GM18520 (cell line): ENCODE measurements around the gene ABHD15.

ENCODE experiments used
- ATAC-seq: cut with Tn5 transposase; IDR thresholded peaks from one replicate; pipeline ENCODE4 v1.9.1; 2021; ENCODE audit not compliant: unreplicated experiment

Gene ABHD15

GRCh38 chr17:29546085-29546484 lies 20.8 kb downstream of the ABHD15 start:
- no peak for ATAC-seq

DNA sequence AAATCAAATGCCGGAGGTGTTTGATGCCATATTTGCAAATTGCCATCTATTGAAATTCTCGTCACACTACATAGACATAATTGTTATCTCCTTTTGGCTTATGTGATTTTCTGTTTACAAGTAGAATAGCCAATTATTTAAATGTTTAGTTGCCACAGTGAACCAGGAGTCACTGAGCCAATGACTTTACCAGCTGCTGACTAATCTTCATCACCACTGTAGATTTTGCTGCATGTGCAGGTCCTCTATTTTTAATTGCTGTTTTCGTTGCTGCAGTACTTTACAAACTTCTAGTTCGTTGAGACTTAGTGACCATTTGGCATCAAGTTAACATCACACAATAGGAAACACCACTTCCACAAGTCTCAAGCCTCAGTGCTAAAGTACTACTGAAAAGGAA lies 22.8 kb downstream of the ABHD15 start:
- ATAC-seq, result no peak

DNA sequence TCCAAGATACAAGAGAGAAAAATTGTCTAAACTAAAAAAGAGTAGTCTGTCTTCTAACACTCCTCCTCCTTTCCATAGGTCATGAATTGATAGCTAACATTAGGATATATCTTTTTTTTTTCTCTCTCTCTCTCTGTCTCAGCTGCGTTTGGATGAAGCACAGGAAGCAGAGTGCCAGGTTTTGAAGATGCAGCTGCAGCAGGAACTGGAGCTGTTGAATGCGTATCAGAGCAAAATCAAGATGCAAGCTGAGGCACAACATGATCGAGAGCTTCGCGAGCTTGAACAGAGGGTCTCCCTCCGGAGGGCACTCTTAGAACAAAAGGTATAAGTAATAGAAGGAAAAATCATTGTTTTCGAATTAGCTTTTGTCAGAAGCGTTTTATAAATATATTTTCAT lies 32.9 kb downstream of the ABHD15 start:
- ATAC-seq, result no peak

DNA sequence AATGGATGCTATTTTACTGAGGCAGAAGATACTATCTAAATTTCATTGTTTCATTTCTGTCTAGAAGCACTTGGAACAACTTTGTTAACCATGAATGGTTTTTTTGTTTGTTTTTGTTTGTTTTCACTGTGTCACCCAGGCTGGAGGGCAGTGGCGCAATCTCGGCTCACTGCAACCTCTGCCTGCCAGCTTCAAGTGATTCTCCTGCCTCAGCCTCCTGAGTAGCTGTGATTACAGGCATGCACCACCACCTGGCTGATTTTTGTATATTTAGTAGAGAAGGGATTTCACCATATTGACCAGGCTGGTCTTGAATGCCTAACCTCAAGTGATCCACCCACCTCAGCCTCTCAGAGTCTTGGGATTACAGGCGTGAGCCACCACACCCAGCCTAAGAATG lies 40.5 kb downstream of the ABHD15 start:
- no peak for ATAC-seq

GRCh38 chr17:29524692-29525091 lies 42.1 kb downstream of the ABHD15 start:
- no peak for ATAC-seq

- no peak for ATAC-seq
These were observed 48.5 kb downstream of the ABHD15 start for GRCh38 chr17:29518359-29518758.

DNA sequence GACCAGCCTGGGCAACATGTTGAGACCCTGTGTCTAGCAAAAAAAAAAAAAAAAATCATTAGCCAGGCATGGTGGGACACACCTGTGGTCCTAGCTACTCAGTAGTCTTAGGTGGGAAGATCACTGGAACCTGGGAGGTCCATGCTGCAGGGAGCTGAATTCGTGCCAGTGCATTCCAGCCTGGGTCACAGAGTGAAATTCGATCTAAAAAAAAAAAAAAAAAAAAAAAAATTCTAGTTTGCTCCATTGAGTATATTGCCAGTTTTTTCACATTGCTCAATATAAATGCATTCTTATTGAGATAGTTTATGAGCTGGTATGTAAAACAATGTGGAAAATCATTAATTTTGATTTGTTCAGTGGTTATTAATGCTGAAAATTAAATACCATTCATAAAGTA lies 52.0 kb downstream of the ABHD15 start:
- no peak for ATAC-seq

GRCh38 chr17:29510953-29511352 lies 55.9 kb downstream of the ABHD15 start:
- ATAC-seq, result no peak
